Uterus (tissue), 4 donors: ENCODE measurements around the gene CYS1. TPM values are rescaled to one million over a fixed set of nuclear protein-coding genes. Genes with fewer than 3 reads are reported as not detected.

Experiments
- DNase-seq, 2 donors: peaks; one replicate each; pipeline ENCODE4 v3.0.0-alpha.2; 2019 to 2020
- H3K27ac ChIP-seq, 2 donors: fragments of 200-600 bp; sonication (generic); 1 replicate in 1 of 2; 2 replicates in 1 of 2; pipeline ENCODE4 v1.5.1; 2016 to 2018
- H3K27me3 ChIP-seq, 2 donors: fragments of 200-600 bp; sonication (generic); one replicate each; pipeline ENCODE4 v1.5.1; 2018 to 2019; ENCODE audit warnings: control low read depth in 1 of 2
- H3K36me3 ChIP-seq, 2 donors: fragments of 200-600 bp; sonication (generic); one replicate each; pipeline ENCODE4 v1.5.1; 2019; ENCODE audit warnings: control low read depth in 1 of 2
- H3K4me1 ChIP-seq, 2 donors: fragments of 200-600 bp; sonication (generic); one replicate each; pipeline ENCODE4 v1.5.1; 2018 to 2019; ENCODE audit warnings: control low read depth in 1 of 2
- H3K4me3 ChIP-seq, 2 donors: fragments of 200-600 bp; sonication (generic); 1 replicate in 1 of 2; 2 replicates in 1 of 2; pipeline ENCODE4 v1.5.1; 2018 to 2019; ENCODE audit warnings: mild to moderate bottlenecking in 1 of 2
- H3K9me3 ChIP-seq, 2 donors: fragments of 200-600 bp; sonication (generic); one replicate each; pipeline ENCODE4 v1.5.1; 2019; ENCODE audit warnings: control low read depth in 1 of 2
- CTCF ChIP-seq, 4 experiments: fragments of 200-600 bp in 2 of 4; fragments of 450-650 bp in 2 of 4; sonication (generic) in 2 of 4; IDR thresholded peaks; one replicate each; pipeline ENCODE4 v1.5.1; 2016 to 2019; ENCODE audit warnings: antibody characterized with exemption in 4 of 4, mild to moderate bottlenecking in 2 of 4, moderate library complexity in 1 of 4
- POLR2A ChIP-seq, 2 donors: fragments of 450-650 bp; IDR thresholded peaks; one replicate each; pipeline ENCODE4 v1.6.1; 2016; ENCODE audit warnings: antibody characterized with exemption in 2 of 2, mild to moderate bottlenecking in 1 of 2, moderate library complexity in 1 of 2
- intact Hi-C: fragments of 100-400 bp; cut with DNase I; formaldehyde crosslinking; loops from one replicate; pipeline ENCODE4 v1.15.1; 2023; ENCODE audit warnings: low total_unique reads
- total RNA-seq, 4 donors: library from RNA; depleted of rRNA in 3 of 4; stranded (reverse); fragments of >200 nt in 3 of 4; gene quantifications; one replicate each; pipeline versions ENCODE4 v1.1.0 to v1.2.4, GENCODE V29; 2014 to 2023
- donor health status: DM: yes; HTN: yes; CAD: no.

Gene CYS1
- total RNA-seq, 4 donors from 2014 or later: 7.2 to 15.5 (median 11.2) TPM

- H3K27ac ChIP-seq: no peak overlapping the region
- no peaks in the 10 kb centered on the region for H3K9me3 ChIP-seq
- H3K36me3 ChIP-seq: no peaks in the 10 kb centered on the region
- intact Hi-C loops: no loop called here
- TF ChIP-seq CTCF (IDR thresholded peaks at IDR 0.05) (no peak), POLR2A (IDR thresholded peaks at IDR 0.05) (no peak)
- H3K27me3 ChIP-seq: no peaks in the 10 kb centered on the region
- H3K4me3 ChIP-seq: no peak overlapping the region
- H3K4me1 ChIP-seq: no peaks in the 10 kb centered on the region
- no peak for DNase-seq
These were observed 57.8 kb downstream of the CYS1 start for GRCh38 chr2:10022445-10022844.

GRCh38 chr2:10022041-10022421 is 58.2 kb downstream of the CYS1 start:
- intact Hi-C loops: no loop called here
- H3K4me1 ChIP-seq: no peaks in the 10 kb centered on the region
- TF ChIP-seq CTCF (IDR thresholded peaks at IDR 0.05) (no peak), POLR2A (IDR thresholded peaks at IDR 0.05) (no peak)
- no peaks in the 10 kb centered on the region for H3K36me3 ChIP-seq
- no peaks in the 10 kb centered on the region for H3K27me3 ChIP-seq
- H3K27ac ChIP-seq: no peak overlapping the region
- no peak for DNase-seq
- H3K4me3 ChIP-seq: no peak overlapping the region
- H3K9me3 ChIP-seq: no peaks in the 10 kb centered on the region

- H3K27me3 ChIP-seq: no peaks in the 10 kb centered on the region
- intact Hi-C loops: no loop called here
- no peak overlapping the region for H3K4me3 ChIP-seq
- no peak for TF ChIP-seq POLR2A (IDR thresholded peaks at IDR 0.05)
- TF ChIP-seq CTCF (IDR thresholded peaks at IDR 0.05): no peak
- H3K9me3 ChIP-seq: peaks cover 0 to 2% of the 10 kb centered on the region in 2 donors
- no peak overlapping the region for H3K27ac ChIP-seq
- no peaks in the 10 kb centered on the region for H3K4me1 ChIP-seq
- no peak for DNase-seq
- H3K36me3 ChIP-seq: no peaks in the 10 kb centered on the region
These were observed 60.4 kb downstream of the CYS1 start for GRCh38 chr2:10019602-10020400.

GRCh38 chr2:10019174-10019573 is 61.0 kb downstream of the CYS1 start:
- Histone ChIP-seq H3K9me3 (peaks cover 0 to 2% of the 10 kb centered on the region in 2 donors), H3K27ac (no peak overlapping the region), H3K4me3 (no peak overlapping the region), H3K36me3 (no peaks in the 10 kb centered on the region), H3K4me1 (no peaks in the 10 kb centered on the region), H3K27me3 (no peaks in the 10 kb centered on the region)
- DNase-seq: no peak
- TF ChIP-seq POLR2A (IDR thresholded peaks at IDR 0.05) (no peak), CTCF (IDR thresholded peaks at IDR 0.05) (no peak)
- intact Hi-C loops: no loop called here

GRCh38 chr2:10017313-10017941 is 62.8 kb downstream of the CYS1 start:
- Histone ChIP-seq H3K36me3 (no peaks in the 10 kb centered on the region), H3K27ac (no peak overlapping the region), H3K4me1 (no peaks in the 10 kb centered on the region), H3K9me3 (peaks cover 0 to 2% of the 10 kb centered on the region in 2 donors), H3K27me3 (no peaks in the 10 kb centered on the region), H3K4me3 (no peak overlapping the region)
- TF ChIP-seq POLR2A (IDR thresholded peaks at IDR 0.05) (no peak), CTCF (IDR thresholded peaks at IDR 0.05) (no peak)
- intact Hi-C loops: no loop called here
- DNase-seq: no peak
